DMS114 treated with DMSO at 0.1 percent for 48 hours (cell line): ENCODE data around the gene TUBAL3.
A peak's percentile ranks its signal among the peaks of the same experiment; 100 is the strongest.
"Not testable (repeated sequence)": the region's sequence is repeated elsewhere in the genome, so short reads cannot be mapped to it uniquely, and the experiment has no call there.

Source experiments
- DNase-seq: peaks from one replicate; lab custom pipeline; 2025; ENCODE audit not compliant: unreplicated experiment; lab: John Stamatoyannopoulos, UW

The TUBAL3 gene

GRCh38 chr10:5424751-5425150 is 20.1 kb upstream of the TUBAL3 start:
- DNase-seq, result no peak

GRCh38 chr10:5423771-5424170 is 19.1 kb upstream of the TUBAL3 start:
- DNase-seq, result no peak

GRCh38 chr10:5419466-5420094 is 15.0 kb upstream of the TUBAL3 start:
- no peak for DNase-seq

- no peak for DNase-seq
Observed at GRCh38 chr10:5418584-5418983, 14.0 kb upstream of the TUBAL3 start.

GRCh38 chr10:5416981-5417380 is 12.4 kb upstream of the TUBAL3 start:
- DNase-seq, result no peak

- peak; percentile 31 for DNase-seq
Observed at GRCh38 chr10:5413012-5413938, 8.6 kb upstream of the TUBAL3 start.

- DNase-seq, result peak; percentile 88
Observed at GRCh38 chr10:5412277-5412941, 7.8 kb upstream of the TUBAL3 start, which contains the start of gene NET1. NET1 (plus strand) TSS chr10:5412557; CDS start chr10:5412693, 136 bp downstream.

- no peak for DNase-seq
Observed at GRCh38 chr10:5411941-5412276, 7.3 kb upstream of the TUBAL3 start.

GRCh38 chr10:5410787-5411186 is 6.2 kb upstream of the TUBAL3 start:
- not testable (repeated sequence) for DNase-seq

GRCh38 chr10:5406918-5407317 is 2.3 kb upstream of the TUBAL3 start:
- DNase-seq, result no peak

GRCh38 chr10:5402798-5403197 is 1.8 kb downstream of the TUBAL3 start:
- no peak for DNase-seq

- no peak for DNase-seq
Observed at GRCh38 chr10:5400468-5401240, 4.0 kb downstream of the TUBAL3 start.

GRCh38 chr10:5399332-5399731 is 5.3 kb downstream of the TUBAL3 start:
- DNase-seq, result no peak

- DNase-seq, result no peak
Observed at GRCh38 chr10:5396556-5397300, 7.9 kb downstream of the TUBAL3 start.

GRCh38 chr10:5395168-5395567 is 9.5 kb downstream of the TUBAL3 start:
- no peak for DNase-seq

GRCh38 chr10:5393529-5393928 is 11.1 kb downstream of the TUBAL3 start:
- DNase-seq, result no peak

GRCh38 chr10:5391790-5392189 is 12.8 kb downstream of the TUBAL3 start:
- DNase-seq, result no peak

GRCh38 chr10:5390607-5391205 is 13.9 kb downstream of the TUBAL3 start:
- DNase-seq, result no peak

- DNase-seq, result no peak
Observed at GRCh38 chr10:5387169-5387568, 17.5 kb downstream of the TUBAL3 start.

GRCh38 chr10:5385224-5385623 is 19.4 kb downstream of the TUBAL3 start:
- no peak for DNase-seq
